H1 (cell line): ENCODE data around the gene SPC24. TPM values are rescaled to one million over a fixed set of nuclear protein-coding genes. Genes with fewer than 3 reads are reported as not detected.

Experiments
- CTCF ChIA-PET: fragments of 300-600 bp; sonication (Branson Sonifier 250); formaldehyde crosslinking; loops from one replicate; lab custom pipeline; 2021; ENCODE audit not compliant: partially characterized antibody; lab: Charles Lee
- POLR2A ChIA-PET: fragments of 300-600 bp; sonication (Branson Sonifier 250); formaldehyde crosslinking; loops from one replicate; lab custom pipeline; 2021; ENCODE audit warnings: inconsistent platforms; ENCODE audit not compliant: partially characterized antibody; lab: Charles Lee
- DNase-seq, 2 experiments: peaks; one replicate each; pipeline versions ENCODE4 v3.0.0 to v3.0.0-alpha.2; 2010 to 2022; ENCODE audit warnings: low spot score in 2 of 2, low read depth in 1 of 2, mixed read lengths in 1 of 2
- FAIRE-seq: peaks from 2 replicates; lab custom pipeline; 2011; peaks lifted over from hg19 to GRCh38; lab: Jason Lieb, UNC
- H2AFZ ChIP-seq: 2 replicates; pipeline ENCODE4 v1.8.1; 2012; ENCODE audit warnings: low read length, inconsistent platforms
- H2AK5ac ChIP-seq: 2 replicates; pipeline ENCODE4 v1.6.1; 2013; ENCODE audit warnings: low read depth, low read length
- H2BK120ac ChIP-seq: replicated peaks from 2 replicates; pipeline ENCODE3; 2013; ENCODE audit warnings: low read depth, low read length, inconsistent platforms
- H2BK12ac ChIP-seq: 2 replicates; pipeline ENCODE4 v1.6.1; 2013; ENCODE audit warnings: low read depth, low read length
- H2BK15ac ChIP-seq: 2 replicates; pipeline ENCODE4 v1.6.1; 2013; ENCODE audit warnings: low read length
- H2BK20ac ChIP-seq: 2 replicates; pipeline ENCODE4 v1.6.1; 2013; ENCODE audit warnings: low read length
- H2BK5ac ChIP-seq: 2 replicates; pipeline ENCODE4 v1.6.1; 2013; ENCODE audit warnings: low read depth, low read length
- H3K14ac ChIP-seq: 2 replicates; pipeline ENCODE4 v1.6.1; 2013; ENCODE audit warnings: inconsistent platforms; ENCODE audit not compliant: insufficient read length
- H3K18ac ChIP-seq: 2 replicates; pipeline ENCODE4 v1.6.1; 2013; ENCODE audit warnings: low read length; ENCODE audit errors: extremely low read depth
- H3K23ac ChIP-seq: 2 replicates; pipeline ENCODE4 v1.6.1; 2013; ENCODE audit warnings: inconsistent platforms; ENCODE audit not compliant: insufficient read length
- H3K23me2 ChIP-seq: 2 replicates; pipeline ENCODE4 v1.6.1; 2013; ENCODE audit warnings: low read depth, low read length
- H3K27ac ChIP-seq: 2 replicates; pipeline ENCODE4 v1.6.1; 2011; ENCODE audit warnings: low read depth, low read length, inconsistent platforms
- H3K27me3 ChIP-seq, 4 experiments: replicated peaks in 1 of 4; 1 replicate in 1 of 4; 2 replicates in 3 of 4; pipeline versions ENCODE4 v1.6.1 to v1.8.1; 2011 to 2013; ENCODE audit warnings: low read length in 3 of 4, mild to moderate bottlenecking in 3 of 4, inconsistent platforms in 2 of 4, mixed read lengths in 2 of 4, moderate library complexity in 1 of 4; ENCODE audit not compliant: control insufficient read depth in 3 of 4, insufficient read depth in 3 of 4; ENCODE audit errors: extremely low read depth in 1 of 4
- H3K36me3 ChIP-seq, 4 experiments: 2 replicates each; pipeline versions ENCODE4 v1.6.1 to v1.8.1; 2011 to 2013; ENCODE audit warnings: mild to moderate bottlenecking in 4 of 4, low read length in 3 of 4, moderate library complexity in 2 of 4, control low read depth in 1 of 4, inconsistent platforms in 1 of 4; ENCODE audit not compliant: insufficient read depth in 4 of 4, control insufficient read depth in 2 of 4
- H3K4ac ChIP-seq: replicated peaks from 2 replicates; pipeline ENCODE3; 2013; ENCODE audit warnings: low read length, low read depth, mixed read lengths, inconsistent platforms; ENCODE audit not compliant: insufficient read length
- H3K4me1 ChIP-seq, 4 experiments: replicated peaks in 1 of 4; 1 replicate in 1 of 4; 2 replicates in 3 of 4; pipeline versions ENCODE4 v1.6.1 to v1.8.1; 2011 to 2013; ENCODE audit warnings: low read length in 3 of 4, inconsistent platforms in 2 of 4, mixed read lengths in 1 of 4; ENCODE audit not compliant: insufficient read depth in 4 of 4, control insufficient read depth in 3 of 4
- H3K4me2 ChIP-seq, 2 experiments: 2 replicates each; pipeline versions ENCODE4 v1.6.1 to v1.8.1; 2011 to 2013; ENCODE audit warnings: low read depth in 2 of 2, low read length in 2 of 2, control low read depth in 1 of 2, inconsistent platforms in 1 of 2, mild to moderate bottlenecking in 1 of 2; ENCODE audit not compliant: insufficient read depth in 1 of 2
- H3K4me3 ChIP-seq, 4 experiments: fragments of 200-600, 300-600 bp in 1 of 4; sonication (generic), shearing (Covaris generic), sonication (Bioruptor Twin) in 1 of 4; 2 replicates each; pipeline versions ENCODE4 v1.5.1 to v1.8.1; 2011 to 2016; ENCODE audit warnings: low read length in 4 of 4, low read depth in 3 of 4, control low read depth in 2 of 4, inconsistent platforms in 2 of 4, mild to moderate bottlenecking in 2 of 4, mixed read lengths in 1 of 4, moderate library complexity in 1 of 4; ENCODE audit not compliant: insufficient read depth in 2 of 4; ENCODE audit errors: extremely low read depth in 1 of 4
- H3K56ac ChIP-seq: replicated peaks from 2 replicates; pipeline ENCODE3; 2013; ENCODE audit warnings: low read depth, mild to moderate bottlenecking, mixed read lengths, low read length, inconsistent platforms; ENCODE audit not compliant: insufficient read length
- H3K79me1 ChIP-seq: 2 replicates; pipeline ENCODE4 v1.6.1; 2013; ENCODE audit warnings: low read depth, low read length, control low read depth
- H3K79me2 ChIP-seq, 2 experiments: 2 replicates each; pipeline versions ENCODE4 v1.6.1 to v1.8.1; 2012 to 2013; ENCODE audit warnings: low read length in 2 of 2, mild to moderate bottlenecking in 2 of 2, inconsistent platforms in 1 of 2; ENCODE audit not compliant: insufficient read depth in 2 of 2, control insufficient read depth in 1 of 2
- H3K9ac ChIP-seq, 4 experiments: replicated peaks in 1 of 4; 1 replicate in 1 of 4; 2 replicates in 3 of 4; pipeline versions ENCODE4 v1.6.1 to v1.8.1; 2011 to 2013; ENCODE audit warnings: low read depth in 3 of 4, low read length in 3 of 4, control low read depth in 2 of 4, mild to moderate bottlenecking in 2 of 4, moderate library complexity in 2 of 4, inconsistent platforms in 1 of 4; ENCODE audit errors: extremely low read depth in 1 of 4
- H3K9me3 ChIP-seq, 2 experiments: 2 replicates each; pipeline versions ENCODE4 v1.6.1 to v1.8.1; 2012 to 2013; ENCODE audit warnings: mild to moderate bottlenecking in 2 of 2, moderate library complexity in 2 of 2, control low read depth in 1 of 2, inconsistent platforms in 1 of 2, low read depth in 1 of 2, low read length in 1 of 2, mixed read lengths in 1 of 2; ENCODE audit not compliant: insufficient read depth in 2 of 2
- H4K20me1 ChIP-seq, 2 experiments: replicated peaks in 1 of 2; 2 replicates each; pipeline versions ENCODE3 to v1.8.1; 2011 to 2013; ENCODE audit warnings: inconsistent platforms in 2 of 2, low read length in 2 of 2, mild to moderate bottlenecking in 1 of 2; ENCODE audit not compliant: insufficient read depth in 2 of 2, control insufficient read depth in 1 of 2
- H4K5ac ChIP-seq: 2 replicates; pipeline ENCODE4 v1.6.1; 2013; ENCODE audit warnings: low read length, low read depth, mixed read lengths, inconsistent platforms; ENCODE audit not compliant: insufficient read length
- H4K8ac ChIP-seq: 2 replicates; pipeline ENCODE4 v1.8.0; 2013; ENCODE audit warnings: mild to moderate bottlenecking, moderate library complexity, low read length, inconsistent platforms; ENCODE audit not compliant: insufficient read depth; ENCODE audit errors: extremely low read depth
- H4K91ac ChIP-seq: replicated peaks from 2 replicates; pipeline ENCODE3; 2013; ENCODE audit warnings: low read length, mixed read lengths, inconsistent platforms; ENCODE audit not compliant: insufficient read length
- BACH1 ChIP-seq: IDR thresholded peaks from 2 replicates; pipeline ENCODE4 v1.6.1; 2012; ENCODE audit warnings: low read length, improper control_type of control experiment
- BCL11A ChIP-seq, 2 experiments: IDR thresholded peaks; one replicate each; pipeline ENCODE4 v1.6.1; 2011; ENCODE audit warnings: low read depth in 2 of 2, low read length in 2 of 2, mild to moderate bottlenecking in 2 of 2
- BRCA1 ChIP-seq: IDR thresholded peaks from 2 replicates; pipeline ENCODE4 v1.6.1; 2012; ENCODE audit warnings: low read depth, low read length, improper control_type of control experiment
- CEBPB ChIP-seq: IDR thresholded peaks from 2 replicates; pipeline ENCODE4 v1.6.1; 2012; ENCODE audit warnings: low read depth, low read length
- CHD2 ChIP-seq: IDR thresholded peaks from 2 replicates; pipeline ENCODE4 v1.6.1; 2012; ENCODE audit warnings: low read length, improper control_type of control experiment
- E2F6 ChIP-seq: IDR thresholded peaks from 2 replicates; pipeline ENCODE4 v1.6.1; 2012; ENCODE audit warnings: inconsistent platforms
- JUN ChIP-seq: IDR thresholded peaks from 2 replicates; pipeline ENCODE4 v1.6.1; 2011; ENCODE audit warnings: low read depth, mild to moderate bottlenecking, improper control_type of control experiment, low read length
- JUND ChIP-seq: IDR thresholded peaks from 2 replicates; pipeline ENCODE4 v1.6.1; 2011; ENCODE audit warnings: mild to moderate bottlenecking, improper control_type of control experiment, low read length
- POU5F1 ChIP-seq: IDR thresholded peaks from 2 replicates; pipeline ENCODE4 v1.6.1; 2011; ENCODE audit warnings: low read depth, mild to moderate bottlenecking, low read length, moderate library complexity
- RAD21 ChIP-seq, 2 experiments: IDR thresholded peaks in 1 of 2; conservative IDR thresholded peaks in 1 of 2; 2 replicates each; pipeline ENCODE4 v1.6.1; 2011; ENCODE audit warnings: low read depth in 2 of 2, low read length in 2 of 2, improper control_type of control experiment in 1 of 2, inconsistent platforms in 1 of 2, mild to moderate bottlenecking in 1 of 2, moderate library complexity in 1 of 2
- RBBP5 ChIP-seq: IDR thresholded peaks from 2 replicates; pipeline ENCODE4 v1.7.1; 2012; ENCODE audit warnings: low read depth, mild to moderate bottlenecking, inconsistent platforms, low read length, moderate library complexity, borderline replicate concordance
- SAP30 ChIP-seq: fragments of 300-600 bp; sonication (generic); IDR thresholded peaks from 2 replicates; pipeline ENCODE4 v1.7.1; 2012; ENCODE audit warnings: low read length, moderate library complexity, mild to moderate bottlenecking, inconsistent platforms; ENCODE audit not compliant: insufficient read depth, insufficient replicate concordance
- SIN3A ChIP-seq, 2 experiments: IDR thresholded peaks in 1 of 2; conservative IDR thresholded peaks in 1 of 2; 2 replicates each; pipeline ENCODE4 v1.6.1; 2011 to 2012; ENCODE audit warnings: low read length in 2 of 2, improper control_type of control experiment in 1 of 2, low read depth in 1 of 2, mild to moderate bottlenecking in 1 of 2
- SIRT6 ChIP-seq: IDR thresholded peaks from one replicate; pipeline ENCODE4 v1.7.1; 2012; ENCODE audit warnings: low read length, inconsistent platforms
- YY1 ChIP-seq: IDR thresholded peaks from 2 replicates; pipeline ENCODE4 v1.6.1; 2011; ENCODE audit warnings: low read depth, mild to moderate bottlenecking, low read length
- WGBS, 2 experiments: shearing (Covaris generic) in 1 of 2; methylation state at CpG; one replicate each; pipeline versions ENCODE4 v1.1.6 to v1.1.7; 2013 to 2015; ENCODE audit warnings: low lambda C conversion rate in 2 of 2, mixed read lengths in 2 of 2, inconsistent platforms in 1 of 2, low coverage in 1 of 2, missing lambda C conversion rate in 1 of 2; ENCODE audit not compliant: insufficient replicate concordance in 2 of 2, insufficient coverage in 1 of 2, insufficient read length in 1 of 2; ENCODE audit errors: extremely low coverage in 1 of 2, missing lambda C conversion rate in 1 of 2; 5-methylcytosine and 5-hydroxymethylcytosine counted together
- polyA plus RNA-seq, 7 experiments: library from polyadenylated mRNA; depleted of rRNA in 3 of 7; stranded (reverse) in 5 of 7; unstranded in 2 of 7; fragments of >200 nt in 5 of 7; fragments of 200-250 nt in 2 of 7; gene quantifications; 1 replicate in 5 of 7; 2 replicates in 1 of 7; 4 replicates in 1 of 7; pipeline versions ENCODE4 v1.2.1 to v1.2.3, GENCODE V29; 2011 to 2013; ENCODE audit warnings: missing spikeins in 2 of 7, mixed read lengths in 2 of 7
- total RNA-seq: library from RNA; stranded (reverse); fragmentation: NEBNext Ultra II Directional; extraction: Animal tissue kit (Norgen Biotek cat#: 25700); gene quantifications from 2 replicates; pipeline ENCODE4 v1.2.1, GENCODE V29; 2021

Gene SPC24
- total and polyA plus RNA-seq, 2 of the 8 experiments (the other 6 are each of a cell fraction or from before 2014, with no cell fraction given), result 17.7 to 42.4 TPM

- H2BK12ac ChIP-seq, result no peak overlapping the region
- no peak overlapping the region for H3K56ac ChIP-seq
- no peak overlapping the region for H2BK15ac ChIP-seq
- H3K9me3 ChIP-seq, result no peaks in the 10 kb centered on the region
- no peaks in the 10 kb centered on the region for H3K27me3 ChIP-seq
- H2BK20ac ChIP-seq, result no peak overlapping the region
- no peak overlapping the region for H3K4ac ChIP-seq
- no peak overlapping the region for H3K23ac ChIP-seq
- H3K79me2 ChIP-seq, result no peaks in the 10 kb centered on the region
- H3K27ac ChIP-seq, result no peak overlapping the region
- H4K20me1 ChIP-seq, result no peaks in the 10 kb centered on the region
- no peak overlapping the region; the same call in 1 of the 2 replicates for H2BK5ac ChIP-seq
- H3K79me1 ChIP-seq, result no peaks in the 10 kb centered on the region; the same call in 1 of the 2 replicates
- H3K18ac ChIP-seq, result no peak overlapping the region
- H3K4me3 ChIP-seq, result no peak overlapping the region
- no peak overlapping the region for H2AK5ac ChIP-seq
- no peak overlapping the region for H3K14ac ChIP-seq
- no peak overlapping the region for H2AFZ ChIP-seq
- no peak overlapping the region for H4K5ac ChIP-seq
- no peak overlapping the region for H2BK120ac ChIP-seq
- no peak overlapping the region for H4K91ac ChIP-seq
- no peak overlapping the region for H3K4me2 ChIP-seq
- FAIRE-seq (no peak), DNase-seq (no peak)
- peaks cover 0 to 38% (median 16%) of the 10 kb centered on the region in 4 experiments; a peak in 6 of 8 replicates for H3K36me3 ChIP-seq
- ChIA-PET CTCF (no interaction called here), POLR2A (no interaction called here)
- H3K9ac ChIP-seq, result no peak overlapping the region
- no peaks in the 10 kb centered on the region for H3K23me2 ChIP-seq
- H4K8ac ChIP-seq, result no peak overlapping the region
- H3K4me1 ChIP-seq, result no peaks in the 10 kb centered on the region
- WGBS, 2 experiments, result 98% methylated on average over 27 of the region's 27 CpGs; no CpG with 5 or more reads in 1 of the 2 experiments
- TF ChIP-seq SAP30 (no peak), POU5F1 (no peak), JUND (no peak), E2F6 (no peak), YY1 (no peak), BACH1 (no peak), SIRT6 (no peak), CEBPB (no peak), BRCA1 (no peak), RAD21 (IDR thresholded peaks at IDR 0.05 in 1 of 2, conservative IDR thresholded peaks at IDR 0.05 in 1 of 2; ENCODE audit: low read depth in 2 of 2, low read length in 2 of 2) (no peak), SIN3A (conservative IDR thresholded peaks at IDR 0.05 in 1 of 2, IDR thresholded peaks at IDR 0.05 in 1 of 2; ENCODE audit: low read depth in 1 of 2, low read length in 2 of 2) (no peak), JUN (no peak), RBBP5 (no peak), BCL11A (IDR thresholded peaks at IDR 0.05; ENCODE audit: low read depth in 2 of 2, low read length in 2 of 2) (no peak), CHD2 (no peak)
Measured at GRCh38 chr19:11174336-11174735, 18.8 kb upstream of the SPC24 start.
